Measurements from ENCODE around the gene INF2.

The INF2 gene

DNA sequence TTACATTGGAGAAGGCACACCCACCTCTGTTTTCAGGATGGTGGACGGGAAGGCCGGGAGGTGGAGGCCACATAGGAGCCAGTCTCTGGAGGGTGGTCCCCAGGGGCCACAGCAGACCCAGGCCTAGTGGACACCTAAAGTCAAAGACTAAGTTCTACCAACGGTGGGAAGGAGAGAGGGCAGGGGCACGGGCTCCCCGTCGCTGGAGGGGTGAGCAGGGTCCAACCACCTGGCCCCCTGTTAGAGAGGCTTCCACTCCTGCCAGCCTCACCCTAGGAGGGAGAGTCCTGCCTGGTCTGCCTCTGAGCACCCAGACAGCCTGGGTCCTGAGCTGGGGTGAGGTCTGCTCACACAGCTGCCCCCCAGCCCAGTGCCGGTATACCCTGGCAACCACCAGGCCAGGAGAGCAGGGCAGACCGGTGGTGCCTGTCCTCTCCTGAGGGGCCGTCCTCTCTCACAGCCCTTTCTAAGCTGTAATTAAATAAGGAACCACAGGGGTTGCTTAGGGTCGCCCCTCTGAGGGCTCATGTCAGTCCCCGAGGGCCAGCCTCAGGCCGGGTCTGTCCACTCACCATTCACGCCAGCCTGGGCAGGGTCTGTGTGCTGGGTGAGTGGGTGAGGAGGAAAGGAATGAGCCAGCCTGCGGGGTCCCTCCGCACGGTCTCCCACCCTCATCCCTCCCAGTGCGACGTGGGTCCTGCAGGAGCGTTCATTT, 2.3 kb downstream of the INF2 start:
- DNase-seq, result no peak

DNA sequence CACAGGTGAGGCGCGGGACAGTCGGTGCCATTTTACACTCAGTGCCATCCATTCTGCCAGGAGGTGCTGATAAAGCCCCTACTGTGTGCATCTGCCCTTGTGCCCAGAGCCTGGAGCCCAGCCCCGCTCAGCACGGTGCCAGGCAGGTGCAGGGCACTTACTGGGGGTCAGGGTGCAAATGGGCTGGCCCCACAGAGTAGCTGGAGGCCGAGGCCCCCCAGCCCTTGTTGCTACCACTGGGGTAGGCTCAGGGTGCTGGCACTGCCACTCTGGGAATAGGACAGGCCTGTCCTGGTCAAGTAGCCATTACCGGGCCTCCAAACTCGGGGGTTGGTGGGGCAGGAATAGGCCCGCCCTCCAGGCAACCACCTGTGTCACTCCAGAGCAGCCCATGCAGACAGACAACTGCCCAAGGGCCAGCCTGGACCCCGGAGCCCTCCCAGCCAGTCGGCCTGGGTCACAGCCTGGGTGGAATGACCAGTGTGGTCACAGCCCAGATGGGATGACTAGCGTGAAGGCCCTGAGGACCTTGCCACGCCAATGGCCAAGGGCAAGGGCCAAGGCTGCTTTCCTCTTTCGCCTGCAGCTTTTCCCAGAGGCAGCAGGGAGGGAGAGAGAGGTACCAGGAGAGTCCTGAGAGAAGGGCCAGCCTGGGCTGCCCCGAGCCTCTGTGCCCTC, 3.0 kb downstream of the INF2 start:
- DNase-seq, result no peak

DNA sequence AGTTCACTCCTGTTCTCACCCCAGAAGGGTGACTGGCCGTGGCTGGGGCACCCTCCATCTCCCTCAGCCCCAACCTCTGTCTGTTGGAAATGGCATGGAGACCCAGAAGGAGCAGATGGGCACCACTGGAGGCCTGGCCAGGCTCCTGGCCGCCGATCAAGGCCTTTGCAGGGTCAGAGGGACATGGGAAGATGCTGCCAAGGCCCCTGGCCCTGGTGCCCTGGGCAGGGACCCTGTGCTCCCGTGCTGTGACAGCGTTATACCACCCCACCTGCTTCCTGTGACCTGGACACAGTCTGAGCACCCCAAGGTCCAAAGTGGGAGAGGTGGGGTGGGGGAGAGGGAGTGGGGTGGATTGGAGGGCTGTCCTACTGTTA, 3.5 kb downstream of the INF2 start:
- DNase-seq, result no peak

DNA sequence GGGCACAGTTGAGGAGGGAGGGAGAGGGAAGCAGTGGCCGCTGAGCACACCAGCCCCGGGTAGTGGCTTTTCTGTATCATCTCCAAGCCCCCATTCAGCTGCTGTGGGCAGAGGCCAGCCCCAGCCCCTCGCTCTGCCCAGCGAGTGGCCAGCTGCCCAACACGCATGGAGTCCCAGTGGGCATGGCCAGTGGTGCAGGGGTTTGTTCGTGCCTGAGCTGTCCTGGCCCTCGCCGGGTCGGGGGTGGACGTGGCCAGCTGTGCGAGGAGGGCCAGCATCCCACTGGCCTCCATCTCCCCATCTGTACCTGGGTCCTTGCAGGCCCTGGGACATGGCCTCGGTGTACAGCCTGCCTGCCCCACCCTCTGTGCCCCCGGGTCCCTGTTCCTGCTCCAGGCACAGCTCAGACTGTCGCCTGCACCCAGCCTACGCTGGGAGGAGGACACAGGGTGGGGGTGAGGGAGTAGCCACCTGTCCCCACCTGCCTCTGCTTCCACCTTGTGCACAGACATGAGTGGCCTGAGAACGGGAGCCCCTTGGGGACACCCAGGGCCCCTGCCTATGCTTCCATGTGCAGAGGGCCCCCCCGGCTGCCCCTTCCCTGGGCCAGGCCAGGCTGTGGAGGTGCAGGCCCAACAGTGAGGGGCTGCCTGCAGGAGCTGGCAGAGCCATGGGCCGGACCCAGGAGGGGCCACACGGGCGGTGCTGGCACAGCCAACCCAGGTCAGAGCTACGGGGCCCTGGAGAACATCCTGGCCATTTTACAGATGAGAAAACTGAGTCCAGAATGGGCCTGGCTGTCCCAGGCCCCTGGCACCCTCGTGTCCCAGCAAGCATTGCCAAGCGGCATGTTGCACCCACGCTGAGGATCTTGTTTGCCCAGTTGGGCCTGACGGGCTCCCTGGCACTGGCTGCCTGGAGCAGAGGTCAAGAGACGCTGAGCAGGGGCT, 4.3 kb downstream of the INF2 start:
- DNase-seq, result no peak

DNA sequence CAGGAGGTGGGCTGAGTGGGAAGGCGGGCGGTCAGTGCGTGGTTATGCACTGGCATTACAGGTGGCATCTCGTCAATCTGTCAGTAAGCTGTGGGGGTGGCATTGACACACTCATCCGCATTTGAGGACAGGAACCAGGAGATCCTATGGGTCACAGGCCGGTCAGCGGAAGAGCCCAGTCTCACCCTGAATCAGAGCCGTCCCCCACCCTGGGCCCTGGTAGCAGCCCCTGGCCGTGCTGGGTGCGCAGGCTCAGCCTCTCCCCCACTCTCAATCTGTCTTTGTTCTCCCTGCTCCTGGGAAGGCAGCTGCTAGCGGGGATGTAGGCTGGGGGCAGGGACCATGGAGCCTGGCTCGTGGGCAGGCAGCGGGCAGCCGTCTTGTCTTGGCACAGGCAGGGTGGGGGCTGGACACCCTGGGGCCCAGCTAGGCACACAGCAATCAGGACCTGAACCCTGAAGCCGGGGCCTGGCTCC, 5.1 kb downstream of the INF2 start:
- no peak for DNase-seq

DNA sequence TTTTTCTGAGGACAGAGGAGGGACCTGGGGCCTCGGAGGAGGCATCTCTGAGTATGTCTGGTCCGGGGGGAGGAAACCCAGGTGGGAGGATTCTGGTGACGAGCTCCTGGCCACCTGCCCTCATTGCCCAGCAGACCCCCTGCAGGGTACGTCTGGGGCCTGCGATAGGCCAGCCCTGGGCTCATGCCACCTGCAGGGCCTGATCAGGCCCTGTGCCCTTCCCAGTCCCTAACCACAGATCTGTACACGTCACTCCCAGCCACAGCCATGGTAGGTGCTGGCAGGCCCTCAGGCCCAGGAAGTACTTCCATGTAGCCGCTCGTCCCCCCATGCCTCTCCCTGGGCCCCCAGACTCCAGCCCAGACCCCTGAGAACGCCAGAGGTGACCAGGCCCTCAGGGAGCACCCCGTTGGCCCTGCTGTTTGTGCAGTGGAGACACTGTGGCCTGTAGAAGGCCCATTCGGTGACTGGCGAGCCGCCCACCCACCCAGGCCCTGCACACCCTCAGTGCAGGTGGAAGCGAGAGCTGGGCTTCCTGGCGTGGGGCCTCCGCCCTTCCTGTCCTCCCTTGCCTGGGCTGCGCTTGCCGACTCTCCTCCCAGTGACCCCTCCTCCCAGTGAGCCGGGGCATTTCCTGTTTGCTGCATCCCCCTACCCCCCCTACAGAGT, 5.7 kb downstream of the INF2 start:
- DNase-seq, result no peak

DNA sequence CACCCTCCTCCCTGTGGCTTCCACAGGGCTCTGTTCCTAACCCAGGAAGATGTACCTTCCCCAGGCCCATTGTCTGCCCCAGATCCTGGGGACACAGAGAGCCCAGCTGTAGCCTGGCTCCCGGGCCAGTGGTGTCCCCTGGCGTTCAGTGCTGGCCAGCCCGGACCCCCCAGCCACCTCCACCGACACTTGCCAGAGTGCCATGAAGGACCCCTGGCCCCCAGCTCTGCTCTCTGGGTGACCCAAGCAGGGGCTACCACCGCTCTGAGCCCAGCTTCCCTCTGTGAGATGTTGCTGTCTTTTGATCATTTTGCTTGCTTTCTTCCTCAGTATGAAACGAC, 6.2 kb downstream of the INF2 start:
- DNase-seq, result no peak

DNA sequence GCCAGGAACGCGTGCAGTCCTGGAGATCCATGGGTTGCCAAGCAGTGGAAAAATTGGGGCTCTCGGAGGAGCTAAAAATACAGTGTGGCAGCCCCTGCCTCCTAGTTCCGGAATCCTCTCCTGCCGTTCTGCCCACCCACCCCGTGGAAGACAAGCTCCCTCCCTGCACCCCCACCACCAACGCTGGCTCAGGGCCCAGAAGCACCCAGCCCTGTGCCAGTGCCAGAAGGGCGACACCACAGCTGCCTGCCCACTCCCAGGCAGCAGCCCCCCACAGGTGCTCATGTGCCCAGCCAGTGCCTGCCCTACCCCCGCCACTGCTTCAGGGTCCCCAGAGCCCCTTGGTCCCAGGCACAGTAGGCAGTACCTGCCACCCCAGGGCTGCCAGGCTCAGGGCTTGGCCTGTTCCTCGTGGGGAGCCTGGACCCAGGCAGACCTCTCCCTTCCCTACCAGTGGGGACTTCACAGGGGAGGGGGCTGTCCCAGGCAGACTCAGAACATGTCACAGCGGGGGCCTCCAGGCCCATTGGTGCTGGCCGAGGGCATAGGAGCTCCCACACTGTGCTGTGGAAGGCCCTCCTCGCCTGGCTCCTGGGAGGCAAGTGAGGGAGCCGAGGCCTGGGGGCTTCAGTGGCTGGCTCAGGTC, 7.4 kb downstream of the INF2 start:
- DNase-seq, result no peak

DNA sequence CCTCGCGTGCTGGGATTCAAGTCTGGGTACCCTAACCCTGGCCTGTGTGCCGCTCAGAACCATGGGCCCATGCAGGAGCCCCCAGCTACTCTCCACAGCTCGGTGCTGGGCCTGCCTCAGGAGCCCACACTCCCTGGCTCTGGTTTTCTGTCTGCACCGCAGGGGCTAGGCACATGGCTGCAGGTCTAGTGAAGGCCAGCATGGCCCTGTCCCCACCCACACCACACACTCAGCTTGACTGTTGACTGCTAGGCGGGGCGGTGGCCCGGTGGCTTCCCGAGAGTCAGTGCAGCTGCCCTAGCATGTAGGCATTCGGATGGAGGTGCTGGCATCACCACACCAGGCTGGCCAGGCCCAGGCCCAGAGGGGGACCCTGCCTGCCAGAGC, 7.9 kb downstream of the INF2 start:
- DNase-seq, result no peak

DNA sequence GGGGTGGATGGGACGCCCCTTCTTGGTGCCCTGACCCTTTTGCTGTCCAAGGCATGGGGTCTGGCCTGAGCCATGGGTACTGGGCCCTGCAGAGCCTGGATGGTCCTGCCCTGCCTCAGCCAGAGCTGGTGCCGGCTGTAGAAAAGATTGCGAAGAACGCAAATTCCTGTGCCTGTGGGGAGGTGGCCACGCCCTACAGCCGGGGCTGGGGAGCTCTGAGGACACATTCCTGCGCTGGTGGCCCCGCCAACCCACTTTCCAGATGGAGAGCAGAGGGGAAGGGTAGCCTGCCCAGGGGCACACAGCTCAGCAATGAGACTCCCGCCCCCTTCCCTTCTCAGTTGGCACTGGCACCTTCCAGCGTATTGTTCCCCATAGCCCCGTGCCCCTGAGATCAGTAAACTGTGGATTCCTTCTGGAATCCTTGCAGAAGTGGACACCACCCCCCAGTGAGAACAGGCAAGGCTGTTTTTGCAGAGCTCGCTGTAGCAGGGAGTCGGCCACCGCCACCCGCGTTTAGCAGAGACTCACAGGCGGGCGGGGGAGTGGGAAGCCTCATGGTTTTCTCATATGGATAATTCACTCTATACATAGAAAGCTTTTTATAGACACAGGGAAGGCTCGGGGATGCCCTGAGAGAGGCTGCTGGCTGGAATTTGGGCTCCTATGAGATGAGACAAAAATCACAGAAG, 8.6 kb downstream of the INF2 start:
- DNase-seq, result no peak

DNA sequence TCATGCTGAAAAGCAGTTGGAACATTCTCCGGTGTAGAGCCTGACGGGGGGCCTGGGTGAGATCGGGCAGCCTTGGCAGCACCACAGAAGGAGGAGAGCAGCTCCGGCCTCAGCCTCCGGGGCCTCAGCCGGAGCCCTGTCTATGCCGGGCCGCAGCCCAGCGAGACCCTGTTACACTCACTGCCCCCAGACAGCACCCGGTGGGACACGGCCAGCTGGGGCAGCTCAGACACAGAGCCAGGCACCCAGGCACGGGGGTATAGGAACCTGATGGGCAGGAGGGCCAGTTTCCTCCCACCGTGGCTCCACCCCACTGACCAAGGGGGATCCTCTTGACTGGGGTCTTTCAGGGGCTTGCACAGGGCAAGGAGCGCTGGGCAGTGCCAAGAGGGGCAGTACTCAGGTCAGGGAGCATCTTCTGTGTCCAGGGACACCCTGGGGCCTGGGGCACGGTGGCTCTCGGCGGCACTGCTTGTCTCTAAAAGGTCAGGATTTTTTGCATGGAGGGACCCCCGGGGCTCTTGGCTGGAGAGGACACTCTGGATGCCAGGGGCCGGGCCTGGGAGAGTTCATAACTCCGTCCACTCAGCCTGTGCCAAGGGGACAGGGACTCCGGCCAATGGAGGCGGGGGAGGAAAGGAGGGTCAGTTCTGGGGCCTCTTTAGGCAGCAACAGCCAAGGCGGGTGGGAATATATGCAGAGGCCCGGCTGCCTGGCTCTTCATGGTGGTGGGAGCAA, 9.4 kb downstream of the INF2 start:
- DNase-seq, result no peak

DNA sequence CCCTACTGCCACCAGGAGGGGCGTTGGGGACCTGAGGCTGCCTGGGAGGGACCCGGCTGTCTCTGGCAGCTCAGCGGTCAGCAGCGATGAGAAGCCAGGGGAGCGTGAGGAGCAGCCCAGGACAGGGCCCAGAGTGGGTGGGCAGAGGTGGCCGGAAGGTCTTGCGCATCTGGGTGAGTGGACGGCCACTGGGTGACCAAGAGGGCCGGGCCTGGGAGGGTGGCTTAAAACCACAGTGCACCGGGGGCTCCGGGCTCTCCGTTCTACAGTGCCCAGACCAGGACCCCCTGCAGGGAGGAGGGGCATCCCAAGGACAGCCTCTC, 10.0 kb downstream of the INF2 start:
- DNase-seq, result no peak

DNA sequence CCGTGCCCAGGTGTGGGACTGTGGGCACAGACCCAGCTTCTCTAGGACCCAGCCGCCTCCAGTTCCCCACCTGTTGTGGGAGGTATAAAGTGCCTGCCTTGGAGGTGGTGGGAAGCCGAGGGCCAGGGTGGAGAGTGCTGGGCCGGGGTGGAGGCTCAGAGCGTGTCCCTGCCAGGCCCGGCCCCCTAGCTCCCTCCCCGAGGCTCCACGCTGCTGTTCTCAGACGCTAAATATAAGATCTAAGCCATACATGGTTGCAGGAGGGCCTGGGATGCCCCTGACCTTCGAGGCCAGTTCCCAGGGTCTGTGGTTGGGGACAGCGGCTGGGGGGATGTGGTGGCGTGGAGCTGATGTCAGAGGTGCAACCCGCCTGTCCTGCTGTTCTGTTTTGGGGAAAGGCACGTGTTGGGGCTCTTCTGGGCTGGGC, 10.8 kb downstream of the INF2 start:
- DNase-seq, result no peak

DNA sequence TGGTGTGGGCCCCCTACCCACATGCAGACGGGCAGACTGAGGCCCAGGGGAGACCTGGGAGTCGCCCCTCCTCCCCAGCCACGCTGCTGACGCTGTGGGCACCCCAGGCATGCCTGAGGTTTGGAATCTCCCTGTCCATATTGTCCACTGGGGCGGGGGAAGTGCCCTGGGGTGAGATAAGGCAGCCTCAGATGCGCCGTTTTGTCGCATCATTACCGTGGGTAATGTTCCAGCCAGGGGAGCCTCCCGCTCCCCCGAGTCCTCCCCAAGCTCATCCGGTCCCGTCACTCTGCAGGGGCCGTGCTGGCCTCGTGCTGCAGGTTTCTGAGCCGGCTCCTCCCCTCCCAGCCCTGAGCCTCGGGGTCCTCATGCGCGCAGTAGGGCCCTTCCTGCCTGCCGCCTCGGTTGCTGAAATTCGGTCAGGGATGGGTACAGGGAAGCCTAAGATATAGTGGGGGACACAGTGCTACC, 11.4 kb downstream of the INF2 start:
- DNase-seq, result no peak

DNA sequence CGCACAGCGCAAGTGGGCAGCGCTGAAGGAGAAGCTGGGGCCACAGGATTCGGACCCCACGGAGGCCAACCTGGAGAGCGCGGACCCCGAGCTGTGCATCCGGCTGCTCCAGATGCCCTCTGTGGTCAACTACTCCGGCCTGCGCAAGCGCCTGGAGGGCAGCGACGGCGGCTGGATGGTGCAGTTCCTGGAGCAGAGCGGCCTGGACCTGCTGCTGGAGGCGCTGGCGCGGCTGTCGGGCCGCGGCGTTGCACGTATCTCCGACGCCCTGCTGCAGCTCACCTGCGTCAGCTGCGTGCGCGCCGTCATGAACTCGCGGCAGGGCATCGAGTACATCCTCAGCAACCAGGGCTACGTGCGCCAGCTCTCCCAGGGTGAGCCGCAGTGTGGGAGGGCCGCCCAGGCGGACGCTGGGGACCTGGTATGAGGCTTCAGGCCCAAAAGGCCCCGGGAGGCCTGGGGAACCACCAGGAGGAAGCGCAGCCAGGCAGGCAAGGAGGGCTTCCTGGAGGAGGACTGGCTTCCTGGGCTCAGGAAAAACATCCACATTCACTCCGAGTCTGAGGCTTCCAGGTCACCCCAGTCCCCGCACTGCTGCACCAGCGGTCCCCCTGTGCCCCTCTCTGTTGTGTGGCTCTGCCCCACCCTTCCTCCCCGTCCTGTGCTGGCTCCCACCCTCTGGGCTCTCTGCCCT, 12.1 kb downstream of the INF2 start:
- DNase-seq, result no peak

DNA sequence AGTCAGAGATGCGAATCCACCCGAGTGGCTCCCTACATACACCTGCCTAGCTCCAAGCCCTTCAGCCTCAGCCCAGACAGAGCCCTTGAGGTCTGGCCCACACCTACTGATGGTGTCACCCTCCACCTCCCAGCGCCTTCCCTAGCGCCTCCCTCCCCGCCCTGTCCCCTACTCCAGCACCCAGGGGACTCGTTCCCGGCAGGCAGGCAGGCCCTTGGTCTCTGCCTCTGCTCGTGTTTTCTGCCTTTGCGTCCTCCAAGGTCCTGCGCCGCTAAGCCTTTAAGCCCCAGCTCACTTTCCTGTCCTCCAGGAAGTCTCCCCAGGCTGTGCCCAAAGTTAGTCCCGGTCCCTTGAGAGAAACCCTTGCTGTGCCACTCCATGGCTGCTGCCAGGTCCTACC, 12.7 kb downstream of the INF2 start:
- no peak for DNase-seq

DNA sequence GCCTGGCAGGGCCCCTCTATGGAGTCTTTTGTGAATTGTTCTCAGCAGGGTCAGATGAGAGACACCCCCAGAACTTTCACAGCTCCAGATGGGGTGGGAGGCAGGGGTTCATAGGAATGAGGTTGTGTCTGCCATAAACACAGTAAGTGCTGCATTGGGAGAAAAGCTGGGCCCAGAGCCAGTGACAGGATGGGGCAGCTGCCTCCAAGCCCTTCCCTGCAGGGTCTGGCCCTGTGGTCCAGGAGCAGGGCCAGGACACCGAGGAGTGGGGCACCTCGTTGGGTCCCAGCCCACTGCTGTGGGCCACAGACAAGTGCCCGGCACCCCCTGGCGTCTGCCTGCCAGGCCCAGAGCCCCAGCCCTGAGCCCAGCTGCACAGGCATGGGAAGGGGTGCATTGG, 13.3 kb downstream of the INF2 start:
- DNase-seq, result no peak

DNA sequence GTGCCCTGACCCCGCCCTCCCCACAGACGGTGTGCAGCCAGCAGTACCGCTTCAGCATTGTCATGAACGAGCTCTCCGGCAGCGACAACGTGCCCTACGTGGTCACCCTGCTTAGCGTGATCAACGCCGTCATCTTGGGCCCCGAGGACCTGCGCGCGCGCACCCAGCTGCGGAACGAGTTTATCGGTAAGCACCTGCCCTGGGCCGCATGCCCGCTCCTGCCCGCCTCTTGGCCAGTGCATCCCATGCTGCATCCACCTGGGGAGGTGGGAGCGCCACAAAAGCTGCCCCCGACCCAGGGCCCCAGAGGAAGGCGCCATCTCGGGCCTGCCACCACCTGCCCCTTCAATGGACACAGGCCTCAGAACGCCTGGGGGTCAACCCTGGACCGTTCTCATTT, 13.9 kb downstream of the INF2 start:
- DNase-seq, result no peak

DNA sequence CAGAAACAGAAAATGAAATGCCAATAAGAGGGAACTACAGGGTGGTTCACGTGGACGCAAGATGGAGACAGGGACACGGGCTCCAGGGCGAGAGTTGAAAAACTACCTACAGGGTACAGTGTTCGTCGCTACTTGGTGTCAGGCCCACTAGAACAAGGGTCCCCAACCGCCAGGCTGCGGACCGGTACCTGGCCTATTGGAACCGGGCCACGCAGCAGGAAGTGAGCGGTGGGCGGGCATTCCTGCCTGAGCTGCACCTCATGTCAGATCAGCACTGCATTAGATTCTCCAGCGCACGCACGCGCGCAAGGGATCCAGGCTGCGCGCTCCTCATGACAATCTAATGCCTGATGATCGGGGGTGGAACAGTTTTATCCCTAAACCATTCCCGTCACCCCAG, 14.8 kb downstream of the INF2 start:
- DNase-seq, result no peak

DNA sequence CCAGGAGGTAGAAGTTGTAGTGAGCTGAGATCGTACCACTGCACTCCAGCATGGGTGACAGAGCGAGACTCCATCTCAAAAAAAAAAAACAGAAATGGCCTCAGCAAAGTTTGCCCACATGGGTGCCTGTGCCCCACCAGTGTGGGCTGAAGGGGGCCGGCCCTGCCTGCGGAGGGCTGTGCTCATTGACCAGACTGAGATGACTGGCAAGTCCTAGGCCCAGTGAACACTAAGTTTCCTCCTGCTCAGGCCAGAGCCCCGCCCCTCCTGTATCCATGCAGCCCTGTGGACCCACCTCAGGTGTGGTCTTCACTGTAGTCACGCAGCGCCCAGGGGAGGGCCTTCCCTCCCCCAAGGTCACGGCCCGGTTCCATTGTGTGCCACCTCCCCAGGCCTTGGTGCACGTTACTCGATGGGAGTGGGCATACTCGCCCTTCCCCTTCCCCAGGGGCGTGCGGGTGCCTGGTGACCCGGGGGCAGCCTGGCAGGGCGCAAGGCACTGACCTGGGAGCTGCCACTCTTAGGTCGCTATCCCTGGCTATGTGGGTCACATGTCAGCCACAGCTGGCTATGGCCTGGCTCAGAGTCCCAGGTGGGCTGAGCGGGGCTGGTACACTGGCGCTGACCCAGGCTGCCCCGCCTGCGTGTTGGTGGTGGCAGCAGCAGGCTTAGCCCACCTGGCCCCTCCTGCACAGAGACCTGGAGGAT, 16.1 kb downstream of the INF2 start:
- no peak for DNase-seq
